ENCODE measurements around the gene MEIS2. TPM values are rescaled to one million over a fixed set of nuclear protein-coding genes. Genes with fewer than 3 reads are reported as not detected.

Gene MEIS2
- total RNA-seq, 2 experiments from 2014 or later: not detected

DNA sequence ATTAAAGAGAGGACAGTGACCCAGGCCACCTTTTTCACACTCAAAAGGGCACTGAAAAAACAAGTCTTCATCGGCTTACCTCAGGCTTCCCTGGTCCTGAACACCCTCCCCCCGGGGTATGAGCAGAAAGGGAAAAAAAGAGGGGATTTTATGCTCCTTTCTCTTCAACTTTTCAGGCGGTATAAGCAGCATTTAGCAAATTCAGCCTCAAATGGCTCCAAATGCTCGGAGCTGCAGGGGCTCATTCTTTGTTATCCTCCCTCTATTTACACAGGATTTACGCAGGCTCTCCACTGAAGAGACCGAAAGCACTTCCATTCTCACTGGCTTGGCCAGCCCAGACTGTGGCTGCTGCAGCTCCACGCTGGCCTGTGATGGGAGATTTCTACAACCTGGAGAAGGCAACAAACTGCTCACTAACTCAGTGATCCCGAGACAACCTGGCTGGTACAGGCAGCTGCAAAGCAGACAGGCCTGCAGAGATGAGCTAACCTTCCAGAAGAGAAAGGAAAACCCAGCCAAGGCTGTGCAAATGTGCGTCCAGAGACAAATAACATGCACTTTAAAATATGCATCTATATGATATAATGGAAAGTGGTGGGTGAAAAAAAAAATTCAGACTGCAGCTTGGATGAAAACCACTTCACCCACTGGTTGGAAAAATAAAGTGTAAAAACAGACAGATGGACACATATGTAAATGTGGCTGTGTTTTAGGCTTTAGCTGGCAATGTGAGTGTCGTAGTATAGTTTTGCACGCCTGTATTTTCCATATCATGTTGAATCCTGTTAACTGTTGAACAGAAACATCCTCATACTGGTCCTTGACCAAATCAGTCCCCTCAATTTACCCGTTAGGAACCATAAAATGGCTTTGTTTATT is 54.2 kb downstream of the MEIS2 start:
- Mint-ChIP-seq H3K4me1 (no peaks in the 10 kb centered on the region), H3K4me3 (no peak overlapping the region), H3K36me3 (ENCODE audit: low read depth) (no peaks in the 10 kb centered on the region), H3K9me3 (ENCODE audit: low read depth) (no peaks in the 10 kb centered on the region), H3K27me3 (peaks cover 5% of the 10 kb centered on the region), H3K27ac (no peak overlapping the region)
- ATAC-seq (no peak), DNase-seq (no peak)
- POLR2A ChIA-PET: no interaction called here
- CTCF ChIA-PET: no interaction called here
- intact Hi-C loops (cut with DNase I, micrococcal nuclease): no loop called here

GRCh38 chr15:37044915-37045648 is 55.3 kb downstream of the MEIS2 start:
- CTCF ChIA-PET: no interaction called here
- ATAC-seq: no peak
- Mint-ChIP-seq H3K27ac (no peak overlapping the region), H3K4me1 (no peaks in the 10 kb centered on the region), H3K4me3 (no peak overlapping the region), H3K9me3 (ENCODE audit: low read depth) (no peaks in the 10 kb centered on the region), H3K27me3 (peaks cover 5% of the 10 kb centered on the region), H3K36me3 (ENCODE audit: low read depth) (no peaks in the 10 kb centered on the region)
- intact Hi-C loops (cut with DNase I, micrococcal nuclease): no loop called here
- DNase-seq: no peak
- POLR2A ChIA-PET: no interaction called here

DNA sequence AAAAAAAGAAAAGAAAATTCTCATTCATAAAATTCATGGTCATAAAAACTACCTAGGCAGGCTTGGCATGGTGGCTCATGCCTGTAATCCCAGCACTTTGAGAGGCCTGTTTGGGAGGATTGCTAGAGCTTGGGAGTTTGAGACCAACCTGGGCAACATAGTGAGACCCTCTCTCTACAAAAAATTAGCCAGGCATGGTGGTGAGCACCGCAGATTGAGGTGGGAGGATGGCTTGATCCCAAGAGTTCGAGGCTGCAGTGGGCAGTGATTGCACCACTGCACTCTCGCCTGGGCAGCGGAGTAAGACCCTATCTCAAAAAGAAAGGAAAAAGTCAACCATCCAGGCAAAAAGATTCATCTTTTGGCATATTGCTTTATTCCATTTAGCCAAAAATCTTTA is 58.5 kb downstream of the MEIS2 start:
- DNase-seq: no peak
- POLR2A ChIA-PET: no interaction called here

DNA sequence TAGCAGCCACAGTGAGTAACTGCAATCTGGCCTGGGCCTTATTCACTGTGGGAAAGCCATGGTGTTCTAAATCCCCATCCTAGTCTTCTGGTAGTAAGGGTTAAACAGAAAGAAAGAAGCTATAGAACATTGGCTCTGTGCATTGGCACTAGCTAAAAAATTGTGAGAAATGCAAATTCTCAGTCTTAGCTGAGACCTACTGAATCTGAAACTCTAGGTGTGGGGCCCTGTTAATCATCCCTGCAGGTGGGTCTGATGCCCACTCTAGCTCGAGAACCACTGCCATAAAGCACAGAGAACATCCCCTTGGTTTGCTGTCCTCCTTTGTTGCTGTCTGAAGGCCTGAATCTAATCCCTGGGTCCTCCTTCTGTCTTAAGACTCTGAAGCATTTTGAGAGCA is 59.3 kb downstream of the MEIS2 start:
- Mint-ChIP-seq H3K36me3 (ENCODE audit: low read depth) (no peaks in the 10 kb centered on the region), H3K27me3 (peaks cover 1% of the 10 kb centered on the region), H3K4me1 (no peaks in the 10 kb centered on the region), H3K9me3 (ENCODE audit: low read depth) (no peaks in the 10 kb centered on the region), H3K27ac (no peak overlapping the region), H3K4me3 (no peak overlapping the region)
- ATAC-seq (no peak), DNase-seq (no peak)
- intact Hi-C loops (cut with DNase I, micrococcal nuclease): no loop called here
- POLR2A ChIA-PET: no interaction called here
- CTCF ChIA-PET: interaction anchor here (0.6 kb wide), 1 partner anchor 115 kb away, joined by 3 read pairs; no protein-coding TSS in a partner anchor

More for the DNA sequence above, 58.5 kb downstream of the MEIS2 start:
- ATAC-seq: no peak
- no peaks in the 10 kb centered on the region for H3K9me3 Mint-ChIP-seq (ENCODE audit: low read depth)
- no peak overlapping the region for H3K4me3 Mint-ChIP-seq
- no peaks in the 10 kb centered on the region for H3K4me1 Mint-ChIP-seq
- H3K36me3 Mint-ChIP-seq (ENCODE audit: low read depth): no peaks in the 10 kb centered on the region
- intact Hi-C loops (cut with DNase I, micrococcal nuclease): no loop called here
- no peak overlapping the region for H3K27ac Mint-ChIP-seq
- CTCF ChIA-PET: no interaction called here
- H3K27me3 Mint-ChIP-seq: peaks cover 3% of the 10 kb centered on the region

DNA sequence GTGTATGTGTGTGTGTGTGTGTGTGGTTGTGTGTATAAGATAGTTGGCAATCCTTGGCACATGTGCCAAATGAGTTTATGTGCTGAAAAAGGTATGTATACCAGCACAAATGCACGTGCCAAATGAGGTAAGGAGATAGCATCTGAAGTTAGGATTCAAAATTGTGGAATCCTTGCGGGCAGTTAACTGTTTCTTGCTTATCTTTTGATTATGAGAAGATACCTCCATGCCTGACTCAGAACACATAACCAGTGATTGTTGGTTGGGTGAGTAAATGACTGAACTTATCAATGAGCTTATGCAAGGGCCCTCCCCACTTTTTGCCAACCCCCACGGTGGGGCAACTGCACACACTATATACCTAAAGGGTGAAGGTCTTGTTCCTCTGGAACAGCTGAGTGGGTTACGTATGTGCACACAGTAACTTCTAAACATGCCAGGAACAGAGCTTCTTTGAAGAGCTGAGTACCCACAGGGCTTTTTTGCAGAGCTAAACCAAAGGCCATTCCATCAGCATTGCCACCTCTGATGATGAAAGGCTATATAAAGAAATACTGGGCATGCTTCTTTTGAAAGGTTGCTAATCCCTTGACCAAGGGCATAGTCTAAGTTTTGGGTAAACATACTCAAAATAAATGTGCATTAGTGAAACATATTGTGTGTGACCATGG is 60.1 kb downstream of the MEIS2 start:
- ChIA-PET POLR2A (no interaction called here), CTCF (interaction anchor here (0.6 kb wide), 1 partner anchor 114 kb away, joined by 3 read pairs; no protein-coding TSS in a partner anchor)
- Mint-ChIP-seq H3K27me3 (no peaks in the 10 kb centered on the region), H3K9me3 (ENCODE audit: low read depth) (no peaks in the 10 kb centered on the region), H3K27ac (no peak overlapping the region), H3K4me1 (no peaks in the 10 kb centered on the region), H3K36me3 (ENCODE audit: low read depth) (no peaks in the 10 kb centered on the region), H3K4me3 (no peak overlapping the region)
- intact Hi-C loops (cut with DNase I, micrococcal nuclease): no loop called here
- DNase-seq: no peak
- ATAC-seq: no peak

DNA sequence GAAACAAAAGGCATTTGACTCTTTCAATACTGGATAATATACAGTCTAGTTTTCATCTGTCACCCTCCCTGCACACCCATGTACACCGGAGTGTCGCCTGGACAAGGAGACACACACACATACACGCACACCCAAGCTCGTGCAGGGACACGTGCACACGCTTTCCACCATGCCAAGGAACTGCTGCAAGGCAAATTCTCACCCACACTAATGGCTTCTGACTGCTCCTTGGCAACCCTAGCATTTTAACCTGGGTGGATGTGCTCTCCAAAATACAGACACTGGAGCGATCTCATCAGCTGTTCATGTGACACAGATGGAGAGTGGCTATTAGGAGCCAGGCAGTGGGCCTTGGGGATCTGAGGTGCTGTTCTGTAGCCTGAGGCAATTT is 61.6 kb downstream of the MEIS2 start:
- POLR2A ChIA-PET: no interaction called here
- no peak overlapping the region for H3K4me3 Mint-ChIP-seq
- intact Hi-C loops (cut with DNase I, micrococcal nuclease): no loop called here

GRCh38 chr15:37037850-37038715 is 62.3 kb downstream of the MEIS2 start:
- Mint-ChIP-seq H3K9me3 (ENCODE audit: low read depth) (no peaks in the 10 kb centered on the region), H3K4me1 (no peaks in the 10 kb centered on the region), H3K27me3 (no peaks in the 10 kb centered on the region), H3K4me3 (no peak overlapping the region), H3K27ac (no peak overlapping the region), H3K36me3 (ENCODE audit: low read depth) (no peaks in the 10 kb centered on the region)
- DNase-seq: no peak
- POLR2A ChIA-PET: no interaction called here
- CTCF ChIA-PET: no interaction called here
- intact Hi-C loops (cut with DNase I, micrococcal nuclease): no loop called here
- no peak for ATAC-seq

More for the DNA sequence above, 61.6 kb downstream of the MEIS2 start:
- H3K4me1 Mint-ChIP-seq: no peaks in the 10 kb centered on the region
- H3K36me3 Mint-ChIP-seq (ENCODE audit: low read depth): no peaks in the 10 kb centered on the region
- CTCF ChIA-PET: no interaction called here
- no peaks in the 10 kb centered on the region for H3K9me3 Mint-ChIP-seq (ENCODE audit: low read depth)
- no peak overlapping the region for H3K27ac Mint-ChIP-seq
- no peak for DNase-seq
- no peak for ATAC-seq
- no peaks in the 10 kb centered on the region for H3K27me3 Mint-ChIP-seq

GRCh38 chr15:37037071-37037655 is 63.2 kb downstream of the MEIS2 start:
- DNase-seq (no peak), ATAC-seq (no peak)
- no peaks in the 10 kb centered on the region for H3K4me1 Mint-ChIP-seq
- intact Hi-C loops (cut with DNase I, micrococcal nuclease): no loop called here
- H3K27me3 Mint-ChIP-seq: no peaks in the 10 kb centered on the region
- H3K9me3 Mint-ChIP-seq (ENCODE audit: low read depth): no peaks in the 10 kb centered on the region
- POLR2A ChIA-PET: no interaction called here
- no peaks in the 10 kb centered on the region for H3K36me3 Mint-ChIP-seq (ENCODE audit: low read depth)
- no peak overlapping the region for H3K4me3 Mint-ChIP-seq
- CTCF ChIA-PET: no interaction called here
- no peak overlapping the region for H3K27ac Mint-ChIP-seq

- CTCF ChIA-PET: no interaction called here
- H3K4me1 Mint-ChIP-seq: no peaks in the 10 kb centered on the region
- no peak overlapping the region for H3K4me3 Mint-ChIP-seq
Observed at GRCh38 chr15:37034835-37035748, 65.3 kb downstream of the MEIS2 start.

DNA sequence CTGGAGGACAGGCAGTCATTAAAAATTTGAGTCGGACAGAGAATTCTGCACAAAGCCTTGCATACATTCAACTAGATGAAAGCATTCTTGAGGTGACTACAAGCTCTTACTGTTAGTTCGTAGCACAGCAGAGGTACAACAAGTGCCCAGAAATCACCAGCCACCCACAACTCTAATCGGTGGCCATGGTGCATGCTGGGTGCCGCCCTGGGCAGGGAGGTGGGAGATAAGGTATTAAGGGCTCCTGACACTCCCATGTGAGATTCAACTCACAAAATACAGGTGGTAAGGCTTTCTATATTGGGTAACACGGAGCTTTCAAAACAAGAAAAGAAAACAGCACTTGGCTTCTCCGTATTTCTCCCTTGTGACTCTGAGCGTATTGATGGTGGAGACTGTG is 66.0 kb downstream of the MEIS2 start:
- POLR2A ChIA-PET: no interaction called here
- Mint-ChIP-seq H3K4me3 (no peak overlapping the region), H3K9me3 (ENCODE audit: low read depth) (no peaks in the 10 kb centered on the region), H3K4me1 (no peaks in the 10 kb centered on the region), H3K27me3 (no peaks in the 10 kb centered on the region), H3K36me3 (ENCODE audit: low read depth) (no peaks in the 10 kb centered on the region), H3K27ac (no peak overlapping the region)
- intact Hi-C loops (cut with DNase I, micrococcal nuclease): no loop called here
- CTCF ChIA-PET: interaction anchor here (0.8 kb wide), 1 partner anchor 88 kb away, joined by 3 read pairs; no protein-coding TSS in a partner anchor
- no peak for ATAC-seq
- DNase-seq: no peak

More at GRCh38 chr15:37034835-37035748, 65.3 kb downstream of the MEIS2 start:
- Mint-ChIP-seq H3K27ac (no peak overlapping the region), H3K27me3 (no peaks in the 10 kb centered on the region), H3K9me3 (ENCODE audit: low read depth) (no peaks in the 10 kb centered on the region), H3K36me3 (ENCODE audit: low read depth) (no peaks in the 10 kb centered on the region)
- DNase-seq (no peak), ATAC-seq (no peak)
- POLR2A ChIA-PET: no interaction called here
- intact Hi-C loops (cut with DNase I, micrococcal nuclease): no loop called here
